ENCODE measurements around the gene ETHE1.

ETHE1 gene

GRCh38 chr19:43502419-43502976 is 24.5 kb downstream of the ETHE1 start:
- no peak overlapping the region for H3K4me3 ChIP-seq (ENCODE audit: low read depth, low read length)
- no peak for DNase-seq (ENCODE audit: low read depth)
- TF ChIP-seq, protein P1, sequence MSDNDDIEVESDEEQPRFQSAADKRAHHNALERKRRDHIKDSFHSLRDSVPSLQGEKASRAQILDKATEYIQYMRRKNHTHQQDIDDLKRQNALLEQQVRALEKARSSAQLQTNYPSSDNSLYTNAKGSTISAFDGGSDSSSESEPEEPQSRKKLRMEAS (IDR thresholded peaks at IDR 0.05; ENCODE audit: low read depth, low read length) = no peak
- TF ChIP-seq MYC (IDR thresholded peaks at IDR 0.05; ENCODE audit: low read depth, low read length) (no peak), POLR2A (IDR thresholded peaks at IDR 0.05; ENCODE audit: extremely low read depth, insufficient read length) (no peak)
- TF ChIP-seq, protein P2, sequence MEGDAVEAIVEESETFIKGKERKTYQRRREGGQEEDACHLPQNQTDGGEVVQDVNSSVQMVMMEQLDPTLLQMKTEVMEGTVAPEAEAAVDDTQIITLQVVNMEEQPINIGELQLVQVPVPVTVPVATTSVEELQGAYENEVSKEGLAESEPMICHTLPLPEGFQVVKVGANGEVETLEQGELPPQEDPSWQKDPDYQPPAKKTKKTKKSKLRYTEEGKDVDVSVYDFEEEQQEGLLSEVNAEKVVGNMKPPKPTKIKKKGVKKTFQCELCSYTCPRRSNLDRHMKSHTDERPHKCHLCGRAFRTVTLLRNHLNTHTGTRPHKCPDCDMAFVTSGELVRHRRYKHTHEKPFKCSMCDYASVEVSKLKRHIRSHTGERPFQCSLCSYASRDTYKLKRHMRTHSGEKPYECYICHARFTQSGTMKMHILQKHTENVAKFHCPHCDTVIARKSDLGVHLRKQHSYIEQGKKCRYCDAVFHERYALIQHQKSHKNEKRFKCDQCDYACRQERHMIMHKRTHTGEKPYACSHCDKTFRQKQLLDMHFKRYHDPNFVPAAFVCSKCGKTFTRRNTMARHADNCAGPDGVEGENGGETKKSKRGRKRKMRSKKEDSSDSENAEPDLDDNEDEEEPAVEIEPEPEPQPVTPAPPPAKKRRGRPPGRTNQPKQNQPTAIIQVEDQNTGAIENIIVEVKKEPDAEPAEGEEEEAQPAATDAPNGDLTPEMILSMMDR (IDR thresholded peaks at IDR 0.05; ENCODE audit: low read depth, low read length) = no peak

- TF ChIP-seq POLR2A (IDR thresholded peaks at IDR 0.05; ENCODE audit: extremely low read depth, insufficient read length) (no peak), MYC (IDR thresholded peaks at IDR 0.05; ENCODE audit: low read depth, low read length) (no peak)
- TF ChIP-seq, protein P2 (IDR thresholded peaks at IDR 0.05; ENCODE audit: low read depth, low read length) = no peak
- TF ChIP-seq, protein P1 (IDR thresholded peaks at IDR 0.05; ENCODE audit: low read depth, low read length) = no peak
- DNase-seq (ENCODE audit: low read depth) = no peak
- H3K4me3 ChIP-seq (ENCODE audit: low read depth, low read length) = no peak overlapping the region
Observed at GRCh38 chr19:43501661-43502418, 25.2 kb downstream of the ETHE1 start.

DNA sequence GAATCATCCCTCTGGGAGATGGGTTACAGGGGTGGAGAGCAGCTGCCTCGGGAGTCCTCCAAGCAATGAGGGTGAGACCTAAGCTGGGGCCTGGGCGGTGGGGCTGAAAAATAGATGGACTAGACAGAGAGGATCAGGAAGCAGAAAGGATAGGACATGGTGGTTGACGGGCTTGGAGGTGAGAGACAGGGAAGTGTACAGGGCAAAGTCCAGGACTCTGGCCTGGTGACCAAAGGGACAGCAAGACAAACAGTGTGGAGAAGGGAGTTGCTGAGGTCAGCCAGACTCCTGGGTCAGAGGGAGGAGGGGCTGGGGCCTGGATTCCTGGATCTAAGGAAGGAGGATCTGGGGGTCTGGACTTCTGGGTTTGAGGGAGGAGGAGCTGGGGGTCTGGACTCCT is 28.0 kb downstream of the ETHE1 start:
- H3K4me3 ChIP-seq (ENCODE audit: low read depth, low read length) = no peak overlapping the region
- no peak for TF ChIP-seq MYC (IDR thresholded peaks at IDR 0.05; ENCODE audit: low read depth, low read length)
- no peak for DNase-seq (ENCODE audit: low read depth)

DNA sequence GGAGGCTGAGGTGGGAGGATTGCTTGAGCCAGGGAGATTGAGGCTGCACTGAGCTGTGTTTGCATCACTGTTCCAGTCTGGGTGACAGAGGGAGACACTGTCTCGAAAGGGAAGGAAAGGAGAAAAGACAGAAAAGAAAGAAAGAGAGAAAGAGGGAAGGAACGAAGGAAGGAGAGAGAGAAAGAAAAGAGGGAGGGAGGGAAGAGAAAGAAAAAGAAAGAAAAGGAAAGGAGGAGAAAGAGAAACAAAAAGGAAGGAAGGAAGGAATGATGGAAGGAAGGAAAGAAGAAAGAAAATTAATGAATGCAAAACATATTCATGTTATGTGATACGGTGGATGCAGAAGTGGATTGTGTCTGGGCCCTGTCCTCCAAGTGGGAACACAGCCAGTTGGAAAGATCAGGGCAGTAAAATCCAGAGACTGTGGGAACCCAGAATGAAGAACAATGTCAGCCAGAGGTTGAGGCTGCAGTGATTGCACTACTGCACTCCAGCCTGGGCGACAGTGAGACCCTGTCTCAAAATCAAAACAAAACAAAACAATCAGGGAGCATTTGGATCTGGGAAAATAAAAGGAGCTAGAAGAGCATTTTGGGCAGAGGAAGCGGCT is 28.7 kb downstream of the ETHE1 start:
- TF ChIP-seq POLR2A (IDR thresholded peaks at IDR 0.05; ENCODE audit: extremely low read depth, insufficient read length) (no peak), MYC (IDR thresholded peaks at IDR 0.05; ENCODE audit: low read depth, low read length) (no peak)
- TF ChIP-seq, protein P2 (IDR thresholded peaks at IDR 0.05; ENCODE audit: low read depth, low read length) = no peak
- TF ChIP-seq, protein P1 (IDR thresholded peaks at IDR 0.05; ENCODE audit: low read depth, low read length) = no peak
- no peak for DNase-seq (ENCODE audit: low read depth)
- H3K4me3 ChIP-seq (ENCODE audit: low read depth, low read length) = no peak overlapping the region

DNA sequence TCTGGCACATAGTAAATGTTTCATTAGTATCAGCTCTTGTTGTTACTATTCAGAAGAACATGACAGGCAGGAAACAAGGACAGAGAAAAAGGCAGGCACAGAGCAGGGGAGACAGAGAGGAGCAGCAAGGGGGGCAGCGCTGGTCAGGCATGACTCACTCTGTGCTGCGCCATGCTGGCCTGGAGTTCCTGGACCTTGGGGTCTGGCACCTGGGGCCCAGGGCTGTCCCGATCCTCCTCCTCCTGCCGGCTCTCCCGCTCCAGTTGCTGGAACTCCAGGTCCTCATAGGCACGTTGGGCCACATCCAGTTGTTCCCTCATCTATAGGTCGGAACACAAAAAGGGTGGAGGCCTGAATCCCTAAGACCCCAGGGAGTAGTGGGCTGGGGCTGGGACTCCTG is 30.0 kb downstream of the ETHE1 start:
- H3K4me3 ChIP-seq (ENCODE audit: low read depth, low read length) = no peak overlapping the region
- TF ChIP-seq MYC (IDR thresholded peaks at IDR 0.05; ENCODE audit: low read depth, low read length) (no peak), POLR2A (IDR thresholded peaks at IDR 0.05; ENCODE audit: extremely low read depth, insufficient read length) (no peak)
- TF ChIP-seq, protein P1 (IDR thresholded peaks at IDR 0.05; ENCODE audit: low read depth, low read length) = no peak
- TF ChIP-seq, protein P2 (IDR thresholded peaks at IDR 0.05; ENCODE audit: low read depth, low read length) = no peak
- no peak for DNase-seq (ENCODE audit: low read depth)

GRCh38 chr19:43495082-43495481 is 31.9 kb downstream of the ETHE1 start:
- DNase-seq (ENCODE audit: low read depth) = no peak
- H3K4me3 ChIP-seq (ENCODE audit: low read depth, low read length) = no peak overlapping the region
- TF ChIP-seq, protein P2 (IDR thresholded peaks at IDR 0.05; ENCODE audit: low read depth, low read length) = no peak
- TF ChIP-seq POLR2A (IDR thresholded peaks at IDR 0.05; ENCODE audit: extremely low read depth, insufficient read length) (no peak), MYC (IDR thresholded peaks at IDR 0.05; ENCODE audit: low read depth, low read length) (no peak)
- TF ChIP-seq, protein P1 (IDR thresholded peaks at IDR 0.05; ENCODE audit: low read depth, low read length) = no peak

Measured in NB4 (cell line).